Activated naive CD8-positive, alpha-beta T cell treated with anti-CD3 and anti-CD28 coated beads, Interleukin-2, amount 10 ng/mL, durations not matched to agents 7 days and 5 days (primary cell): ENCODE data around the gene ZNF543. TPM values are rescaled to one million over a fixed set of nuclear protein-coding genes. Genes with fewer than 3 reads are reported as not detected.

ENCODE experiments used
- ATAC-seq: fragments of 150-1000 bp; cut with Tn5 transposase; one replicate; pipeline ENCODE4 v1.10.0; 2021; ENCODE audit warnings: low read depth, moderate library complexity
- POLR2A ChIA-PET: fragments of 350-600 bp; sonication (Branson Sonifier 250); formaldehyde crosslinking; loops from one replicate; lab custom pipeline; 2021; ENCODE audit warnings: antibody characterized with exemption; lab: Charles Lee
- DNase-seq: peaks from one replicate; pipeline ENCODE4 v3.0.0; 2021
- H3K27ac Mint-ChIP-seq: one replicate; pipeline ENCODE4 v1.8.0; 2022; ENCODE audit warnings: mild to moderate bottlenecking, mixed read lengths
- H3K27me3 Mint-ChIP-seq: one replicate; pipeline ENCODE4 v1.8.0; 2022; ENCODE audit warnings: mild to moderate bottlenecking, moderate library complexity, mixed read lengths
- H3K36me3 Mint-ChIP-seq: one replicate; pipeline ENCODE4 v1.8.0; 2021; ENCODE audit warnings: mild to moderate bottlenecking, mixed read lengths
- H3K4me1 Mint-ChIP-seq: one replicate; pipeline ENCODE4 v1.8.0; 2021; ENCODE audit warnings: mixed read lengths
- H3K4me3 Mint-ChIP-seq: one replicate; pipeline ENCODE4 v1.8.0; 2022; ENCODE audit warnings: mild to moderate bottlenecking, moderate library complexity, mixed read lengths
- H3K9me3 Mint-ChIP-seq: one replicate; pipeline ENCODE4 v1.8.0; 2021; ENCODE audit warnings: mixed read lengths
- total RNA-seq, 2 experiments: library from RNA; stranded (reverse); gene quantifications; one replicate each; pipeline ENCODE4 v1.2.3, GENCODE V29; 2021

ZNF543 gene
- total RNA-seq, 2 experiments from 2014 or later, result 11.8 to 12.5 TPM

DNA sequence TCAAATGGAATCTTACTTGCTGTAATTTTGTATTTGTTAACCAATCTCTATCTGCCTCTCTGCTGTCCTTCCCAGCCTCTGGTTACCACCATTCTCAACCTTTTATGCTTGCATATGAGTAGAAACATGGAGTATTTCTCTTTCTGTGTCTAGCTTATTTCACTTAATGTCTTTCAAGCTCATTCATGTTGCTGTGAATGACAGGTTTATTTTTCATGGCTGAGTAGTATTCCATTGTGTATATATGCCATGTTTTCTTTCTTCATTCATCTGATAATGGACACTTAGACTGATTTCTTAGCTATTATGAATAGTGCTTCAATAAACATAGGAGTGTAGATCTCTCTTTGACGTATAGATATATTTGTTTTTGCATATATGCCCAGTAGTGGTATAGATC is 26.6 kb upstream of the ZNF543 start:
- Mint-ChIP-seq H3K4me1 (no peaks in the 10 kb centered on the region), H3K27ac (no peak overlapping the region), H3K36me3 (peaks cover 91% of the 10 kb centered on the region), H3K9me3 (peaks cover 41% of the 10 kb centered on the region), H3K4me3 (no peak overlapping the region), H3K27me3 (no peaks in the 10 kb centered on the region)
- ATAC-seq (no peak), DNase-seq (no peak)
- POLR2A ChIA-PET, result no interaction called here

DNA sequence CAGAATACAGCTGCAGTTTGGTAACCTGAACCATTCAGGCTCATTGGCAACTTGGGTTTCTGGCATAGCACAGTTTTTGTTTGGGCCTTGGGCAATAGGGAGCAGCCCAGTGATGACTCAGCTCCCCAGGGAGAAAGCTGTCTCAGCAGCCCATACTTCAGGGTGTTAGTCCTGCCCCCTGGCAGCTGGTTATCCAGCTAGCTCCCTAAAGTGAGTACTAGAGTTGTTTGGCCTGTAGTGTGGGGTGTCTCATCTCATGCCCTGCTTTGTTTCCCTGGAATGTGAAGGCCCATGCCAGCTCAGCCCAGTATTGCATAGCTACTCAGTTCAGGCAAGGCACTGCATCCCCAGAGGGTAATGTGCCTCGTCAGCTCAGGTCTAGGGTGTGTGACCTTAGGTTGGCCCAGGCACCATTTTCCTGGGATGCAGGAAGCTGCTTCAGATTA is 18.2 kb upstream of the ZNF543 start:
- Mint-ChIP-seq H3K9me3 (peaks cover 14% of the 10 kb centered on the region), H3K27ac (no peak overlapping the region), H3K4me1 (no peaks in the 10 kb centered on the region), H3K4me3 (no peak overlapping the region), H3K27me3 (no peaks in the 10 kb centered on the region), H3K36me3 (peaks cover 74% of the 10 kb centered on the region)
- ATAC-seq, result no peak
- POLR2A ChIA-PET, result interaction anchor here (0.6 to 1.5 kb wide), 2 partner anchors 19 to 35 kb away, joined by 4 to 5 read pairs; no protein-coding TSS in a partner anchor
- no peak for DNase-seq

DNA sequence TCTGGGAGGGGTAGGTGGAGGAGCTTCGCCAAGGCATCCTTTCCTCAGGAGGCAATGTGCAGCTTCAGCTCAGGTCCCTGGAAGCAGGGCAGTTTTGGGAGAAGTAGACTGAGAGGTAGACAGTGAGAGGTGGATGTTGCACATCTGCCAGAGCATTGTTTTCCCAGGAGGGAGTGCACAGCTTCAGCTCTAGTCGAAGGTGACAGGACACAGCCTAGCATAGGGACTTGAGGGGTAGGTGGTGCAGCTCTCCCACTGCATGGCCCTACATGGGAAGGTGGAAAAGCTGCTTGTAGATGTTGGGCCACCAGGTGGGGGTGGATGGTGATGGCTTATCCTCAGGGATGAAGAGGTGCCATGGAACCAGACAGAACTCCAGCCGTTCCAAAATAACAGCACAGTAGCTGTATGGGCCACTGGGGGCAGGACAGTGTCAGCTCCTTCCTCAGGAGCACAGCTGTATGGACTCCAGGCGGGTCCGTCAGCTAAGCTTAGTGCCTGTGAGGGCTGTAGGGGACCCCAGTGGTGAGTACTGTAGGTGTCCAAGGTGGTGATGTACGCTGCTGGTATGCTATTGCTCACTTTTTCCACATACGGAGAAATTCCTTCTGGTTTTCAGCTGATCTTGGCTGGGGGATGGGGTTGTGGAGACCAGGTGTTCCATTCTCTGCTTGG is 17.4 kb upstream of the ZNF543 start:
- POLR2A ChIA-PET, result interaction anchor here (1.5 kb wide), 1 partner anchor 20 kb away, joined by 5 read pairs; no protein-coding TSS in a partner anchor
- H3K36me3 Mint-ChIP-seq, result peaks cover 67% of the 10 kb centered on the region
- H3K4me1 Mint-ChIP-seq, result no peaks in the 10 kb centered on the region
- no peak overlapping the region for H3K27ac Mint-ChIP-seq
- DNase-seq (no peak), ATAC-seq (no peak)
- no peak overlapping the region for H3K4me3 Mint-ChIP-seq
- peaks cover 11% of the 10 kb centered on the region for H3K9me3 Mint-ChIP-seq
- H3K27me3 Mint-ChIP-seq, result no peaks in the 10 kb centered on the region

DNA sequence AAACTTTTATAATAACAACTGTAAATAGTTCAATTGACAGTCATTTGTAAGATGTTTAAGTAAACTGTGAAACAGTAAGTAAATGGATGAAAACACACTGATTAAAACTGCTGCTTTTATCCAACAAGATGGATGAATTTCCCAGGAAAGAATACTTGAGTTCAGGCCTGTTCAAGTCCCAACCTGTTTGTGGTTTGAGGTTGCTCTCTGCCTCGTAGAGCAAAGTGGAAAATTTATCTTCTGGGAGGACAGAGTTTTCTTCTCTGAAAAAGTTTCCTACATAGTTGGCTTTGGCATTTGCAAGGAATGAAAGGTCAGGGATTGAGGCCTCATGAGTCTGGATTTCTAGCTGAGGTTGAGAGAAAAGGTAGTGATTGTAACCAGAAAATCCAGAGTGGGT is 15.2 kb upstream of the ZNF543 start:
- Mint-ChIP-seq H3K36me3 (peaks cover 49% of the 10 kb centered on the region), H3K27ac (no peak overlapping the region), H3K4me3 (no peak overlapping the region), H3K9me3 (peaks cover 15% of the 10 kb centered on the region), H3K27me3 (no peaks in the 10 kb centered on the region), H3K4me1 (no peaks in the 10 kb centered on the region)
- ATAC-seq (no peak), DNase-seq (no peak)
- POLR2A ChIA-PET, result no interaction called here

DNA sequence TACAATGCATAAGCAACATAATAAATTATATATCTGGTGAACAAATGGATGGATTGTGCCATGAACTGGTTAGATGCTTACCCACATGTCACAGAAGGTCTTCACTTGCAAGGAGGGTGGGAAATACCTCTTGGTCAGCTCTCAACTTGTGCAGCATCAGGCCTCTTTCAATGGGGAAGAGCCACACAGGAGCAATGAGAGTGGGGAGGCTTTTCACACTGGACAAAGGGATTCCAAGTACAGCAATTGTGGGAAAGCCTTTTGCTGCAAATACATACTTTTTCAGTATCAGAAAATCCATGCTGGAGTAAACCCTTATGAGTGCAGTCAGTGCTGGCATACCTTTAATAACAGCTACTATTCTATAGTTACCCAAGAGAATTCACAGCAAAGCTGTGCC is 11.8 kb upstream of the ZNF543 start:
- Mint-ChIP-seq H3K27ac (no peak overlapping the region), H3K4me3 (no peak overlapping the region), H3K4me1 (no peaks in the 10 kb centered on the region), H3K36me3 (peaks cover 21% of the 10 kb centered on the region), H3K27me3 (peaks cover 4% of the 10 kb centered on the region), H3K9me3 (peaks cover 11% of the 10 kb centered on the region)
- POLR2A ChIA-PET, result interaction anchor here (0.8 kb wide), 1 partner anchor 13 kb away, joined by 3 read pairs; no protein-coding TSS in a partner anchor
- no peak for ATAC-seq
- no peak for DNase-seq

DNA sequence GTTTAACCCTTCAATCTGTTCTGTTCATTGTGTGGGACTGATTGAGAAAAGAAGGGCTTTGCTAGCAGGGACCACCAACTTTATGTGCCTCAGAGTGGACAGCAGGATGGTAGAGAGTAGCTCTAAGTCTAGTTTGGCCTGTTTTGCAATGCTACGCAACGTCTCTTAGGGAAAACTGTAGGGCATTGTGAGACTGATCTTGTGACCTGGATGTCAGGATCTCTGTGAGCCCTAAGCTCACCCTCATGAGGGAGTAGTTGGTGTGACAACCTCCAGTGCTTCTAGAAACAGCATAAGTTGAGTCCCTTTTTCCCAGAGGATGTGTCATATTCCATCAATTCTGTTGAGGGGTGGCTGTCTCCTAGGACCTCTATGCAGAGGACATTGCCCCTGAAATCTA is 9.5 kb upstream of the ZNF543 start:
- POLR2A ChIA-PET, result no interaction called here
- H3K36me3 Mint-ChIP-seq, result peaks cover 5% of the 10 kb centered on the region
- peaks cover 16% of the 10 kb centered on the region for H3K9me3 Mint-ChIP-seq
- H3K27ac Mint-ChIP-seq, result no peak overlapping the region
- no peak overlapping the region for H3K4me3 Mint-ChIP-seq
- DNase-seq (no peak), ATAC-seq (no peak)
- peaks cover 20% of the 10 kb centered on the region for H3K27me3 Mint-ChIP-seq
- H3K4me1 Mint-ChIP-seq, result no peaks in the 10 kb centered on the region

DNA sequence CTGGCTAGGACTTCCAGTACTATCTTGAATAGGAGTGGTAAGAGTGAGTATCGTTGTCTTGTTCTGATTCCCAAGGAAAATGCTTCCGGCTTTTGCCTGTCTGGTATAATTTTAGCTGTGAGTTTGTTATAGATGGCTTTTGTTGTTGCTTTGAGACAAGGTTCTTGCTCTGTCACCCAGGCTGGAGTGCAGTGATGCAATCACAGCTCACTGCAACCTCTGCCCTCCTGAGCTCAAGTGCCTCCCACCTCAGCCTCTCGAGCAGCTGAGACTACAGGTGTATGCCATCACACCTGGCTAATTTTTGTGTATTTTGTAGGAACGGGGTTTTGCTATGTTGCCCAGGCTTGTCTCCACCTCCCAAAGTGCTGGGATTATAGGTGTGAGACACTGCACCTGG is 6.1 kb upstream of the ZNF543 start:
- POLR2A ChIA-PET, result interaction anchor here (0.6 kb wide), 1 partner anchor 455 kb away, joined by 3 read pairs; no protein-coding TSS in a partner anchor
- peaks cover 36% of the 10 kb centered on the region for H3K27me3 Mint-ChIP-seq
- DNase-seq (no peak), ATAC-seq (no peak)
- no peak overlapping the region for H3K27ac Mint-ChIP-seq
- H3K4me3 Mint-ChIP-seq, result no peak overlapping the region
- no peaks in the 10 kb centered on the region for H3K36me3 Mint-ChIP-seq
- H3K4me1 Mint-ChIP-seq, result no peaks in the 10 kb centered on the region
- peaks cover 16% of the 10 kb centered on the region for H3K9me3 Mint-ChIP-seq

DNA sequence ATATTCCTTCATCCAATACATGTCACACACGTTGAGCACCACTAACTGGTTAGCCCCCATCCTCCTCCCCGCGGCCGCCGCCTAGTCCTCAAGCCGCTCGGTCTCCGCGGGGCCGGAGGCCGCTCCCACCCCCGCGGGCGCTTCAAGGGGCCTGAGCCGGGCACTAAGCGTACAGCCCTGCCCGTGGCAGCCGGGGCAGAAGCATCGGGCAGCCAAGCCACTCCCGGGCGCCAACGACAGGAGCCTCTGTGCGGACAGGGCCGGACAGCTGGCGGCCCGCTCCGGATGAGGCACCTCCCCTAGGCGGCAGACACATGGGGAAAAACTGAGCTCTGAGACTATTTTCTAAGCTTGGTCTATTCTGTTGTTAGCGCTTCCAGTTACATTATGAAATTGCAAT is 2.8 kb upstream of the ZNF543 start:
- no peak overlapping the region for H3K4me3 Mint-ChIP-seq
- POLR2A ChIA-PET, result interaction anchor here (0.5 kb wide), 1 partner anchor 33 kb away, joined by 4 read pairs; no protein-coding TSS in a partner anchor
- H3K36me3 Mint-ChIP-seq, result peaks cover 3% of the 10 kb centered on the region
- ATAC-seq (no peak), DNase-seq (no peak)
- H3K27ac Mint-ChIP-seq, result no peak overlapping the region
- H3K9me3 Mint-ChIP-seq, result peaks cover 9% of the 10 kb centered on the region
- H3K4me1 Mint-ChIP-seq, result peaks cover 18% of the 10 kb centered on the region
- peaks cover 32% of the 10 kb centered on the region for H3K27me3 Mint-ChIP-seq

DNA sequence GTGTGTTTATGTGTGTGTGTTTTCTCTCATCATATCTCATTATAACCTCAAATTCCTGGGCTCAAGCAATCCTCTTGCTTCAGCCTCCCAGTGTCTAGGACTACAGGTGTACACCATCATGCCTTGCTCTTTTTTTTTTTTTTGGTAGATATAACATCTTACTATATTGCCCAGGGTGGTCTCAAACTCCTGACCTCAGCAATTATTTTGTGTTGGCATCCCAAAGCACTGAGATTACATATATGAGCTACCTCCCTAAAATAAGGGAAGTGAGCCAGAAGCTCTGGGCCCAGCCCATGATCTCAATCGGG is 448 bp upstream of the ZNF543 start:
- peak overlapping the region; percentile 96 for H3K27ac Mint-ChIP-seq
- peaks cover 7% of the 10 kb centered on the region for H3K9me3 Mint-ChIP-seq
- peaks cover 23% of the 10 kb centered on the region for H3K36me3 Mint-ChIP-seq
- H3K27me3 Mint-ChIP-seq, result peaks cover 25% of the 10 kb centered on the region
- ATAC-seq (peak; percentile 10), DNase-seq (no peak)
- H3K4me1 Mint-ChIP-seq, result peaks cover 21% of the 10 kb centered on the region
- peak overlapping the region; percentile 95 for H3K4me3 Mint-ChIP-seq
- POLR2A ChIA-PET, result interaction anchor here (0.6 to 1.0 kb wide), 3 partner anchors 31 to 73 kb away, joined by 3 to 4 read pairs (median 3); partner anchors contain the start of gene ZNF304

DNA sequence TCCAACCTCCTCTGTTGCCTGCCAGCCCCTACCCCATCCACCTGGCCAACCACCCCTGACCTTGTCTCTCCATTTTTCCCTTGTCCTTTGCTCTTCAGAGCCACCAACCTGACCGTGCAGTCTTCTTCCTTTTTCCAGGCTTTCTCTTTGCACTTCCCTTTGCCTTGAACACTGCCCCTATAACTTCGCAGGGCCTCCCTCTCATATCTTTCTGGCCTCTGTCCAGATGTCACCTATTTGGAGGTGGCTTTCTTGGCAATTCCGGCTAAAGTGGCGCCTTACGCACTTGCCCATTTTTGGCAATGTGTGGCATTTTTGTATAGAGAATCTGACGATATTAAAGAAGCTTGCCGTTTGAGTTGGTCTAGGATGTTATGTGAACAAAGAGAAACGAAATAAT is 844 bp downstream of the ZNF543 start:
- DNase-seq, result no peak
- no peak for ATAC-seq
- Mint-ChIP-seq H3K4me3 (peak overlapping the region; percentile 95), H3K27me3 (peaks cover 12% of the 10 kb centered on the region), H3K27ac (peak overlapping the region; percentile 96), H3K9me3 (peaks cover 3% of the 10 kb centered on the region), H3K4me1 (peaks cover 21% of the 10 kb centered on the region), H3K36me3 (peaks cover 36% of the 10 kb centered on the region)
- POLR2A ChIA-PET, result interaction anchor here (0.5 to 1.6 kb wide), 6 partner anchors 11 to 726 kb away, joined by 3 to 5 read pairs (median 3); partner anchors contain the start of genes ZNF264, ZNF304, ZNF71 and ZNF805

DNA sequence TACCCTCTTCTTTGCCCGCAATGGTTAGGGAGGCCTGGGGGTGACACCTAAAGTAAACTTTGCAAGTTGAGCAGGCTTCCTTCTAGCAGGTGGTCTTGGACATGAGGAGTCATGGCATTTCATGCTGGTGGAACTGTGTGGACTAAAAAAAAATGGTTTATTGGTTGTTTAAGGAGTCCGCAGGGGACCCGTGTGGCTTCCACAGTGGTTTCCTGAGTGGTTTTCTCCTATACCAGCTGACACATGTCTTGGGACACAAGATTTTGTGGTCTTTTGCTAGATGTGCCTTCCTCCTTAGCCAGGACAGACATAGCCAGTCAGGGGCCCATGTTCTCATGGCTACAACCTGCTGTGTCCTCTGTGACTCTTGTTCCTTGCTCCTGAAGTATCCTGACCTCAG is 1.5 kb downstream of the ZNF543 start:
- peaks cover 21% of the 10 kb centered on the region for H3K4me1 Mint-ChIP-seq
- peaks cover 8% of the 10 kb centered on the region for H3K27me3 Mint-ChIP-seq
- ATAC-seq (no peak), DNase-seq (no peak)
- H3K36me3 Mint-ChIP-seq, result peaks cover 43% of the 10 kb centered on the region
- H3K4me3 Mint-ChIP-seq, result peak overlapping the region; percentile 95
- peak overlapping the region; percentile 96 for H3K27ac Mint-ChIP-seq
- POLR2A ChIA-PET, result interaction anchor here (0.5 to 1.6 kb wide), 3 partner anchors 11 to 871 kb away, joined by 3 to 5 read pairs (median 5); partner anchors contain the start of gene ZNF805
- H3K9me3 Mint-ChIP-seq, result peaks cover 3% of the 10 kb centered on the region

DNA sequence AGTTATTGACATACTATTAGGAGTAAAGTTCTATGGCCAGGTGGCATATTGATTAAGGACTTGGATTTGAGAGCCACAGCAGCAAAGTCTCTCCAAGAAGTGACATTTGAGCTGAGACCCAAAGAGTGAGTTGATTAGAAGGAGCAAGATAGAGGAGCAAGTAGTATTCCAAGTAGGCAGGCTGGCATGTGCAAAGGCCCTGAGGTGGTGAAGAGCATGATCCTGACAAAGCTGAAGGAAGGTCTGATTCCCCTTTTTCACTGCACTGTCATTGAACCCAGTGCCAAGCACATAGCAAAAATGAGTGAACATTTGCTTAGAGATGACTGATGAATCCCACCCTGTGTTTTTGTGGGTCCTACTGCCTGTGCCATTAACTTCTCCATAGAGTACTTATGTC is 4.7 kb downstream of the ZNF543 start:
- DNase-seq (no peak), ATAC-seq (no peak)
- peaks cover 20% of the 10 kb centered on the region for H3K9me3 Mint-ChIP-seq
- POLR2A ChIA-PET, result interaction anchor here (0.6 kb wide), 1 partner anchor 67 kb away, joined by 4 read pairs; no protein-coding TSS in a partner anchor
- H3K4me1 Mint-ChIP-seq, result peaks cover 18% of the 10 kb centered on the region
- no peak overlapping the region for H3K27ac Mint-ChIP-seq
- no peak overlapping the region for H3K4me3 Mint-ChIP-seq
- peaks cover 75% of the 10 kb centered on the region for H3K36me3 Mint-ChIP-seq
- no peaks in the 10 kb centered on the region for H3K27me3 Mint-ChIP-seq

DNA sequence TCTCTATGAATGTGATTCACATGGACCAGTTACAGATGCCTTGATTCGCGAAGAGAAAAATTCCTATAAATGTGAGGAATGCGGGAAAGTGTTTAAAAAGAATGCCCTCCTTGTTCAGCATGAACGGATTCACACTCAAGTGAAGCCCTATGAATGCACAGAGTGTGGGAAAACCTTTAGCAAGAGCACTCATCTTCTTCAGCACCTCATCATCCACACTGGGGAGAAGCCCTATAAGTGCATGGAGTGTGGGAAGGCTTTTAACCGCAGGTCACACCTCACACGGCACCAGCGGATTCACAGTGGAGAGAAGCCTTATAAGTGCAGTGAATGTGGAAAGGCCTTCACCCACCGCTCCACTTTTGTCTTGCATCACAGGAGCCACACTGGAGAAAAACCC is 7.7 kb downstream of the ZNF543 start:
- no peaks in the 10 kb centered on the region for H3K27me3 Mint-ChIP-seq
- POLR2A ChIA-PET, result no interaction called here
- no peak overlapping the region for H3K4me3 Mint-ChIP-seq
- ATAC-seq, result no peak
- peaks cover 93% of the 10 kb centered on the region for H3K36me3 Mint-ChIP-seq
- peaks cover 20% of the 10 kb centered on the region for H3K9me3 Mint-ChIP-seq
- H3K4me1 Mint-ChIP-seq, result no peaks in the 10 kb centered on the region
- DNase-seq, result no peak
- H3K27ac Mint-ChIP-seq, result no peak overlapping the region

DNA sequence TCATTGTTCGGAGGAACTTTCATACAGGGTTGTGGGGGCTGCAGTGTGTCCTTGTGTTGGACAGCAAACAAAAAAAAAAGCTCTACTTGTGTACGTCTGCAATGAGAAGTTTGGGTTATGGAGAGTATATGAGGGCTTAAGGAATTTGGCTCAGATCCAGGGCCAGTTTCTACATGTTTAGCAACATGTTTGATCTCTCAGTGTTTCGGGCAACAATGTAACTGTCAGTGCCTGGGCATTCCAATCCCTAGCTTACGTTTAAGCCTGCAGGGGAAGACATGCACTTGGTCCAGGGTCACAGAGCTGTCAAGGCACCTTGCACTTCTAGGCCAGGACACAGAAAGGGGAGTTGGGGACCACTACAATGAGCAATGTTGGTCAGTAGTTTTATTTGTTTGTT is 13.9 kb downstream of the ZNF543 start:
- Mint-ChIP-seq H3K4me1 (no peaks in the 10 kb centered on the region), H3K27ac (no peak overlapping the region), H3K9me3 (peaks cover 9% of the 10 kb centered on the region), H3K36me3 (peaks cover 55% of the 10 kb centered on the region), H3K4me3 (no peak overlapping the region), H3K27me3 (no peaks in the 10 kb centered on the region)
- no peak for DNase-seq
- POLR2A ChIA-PET, result interaction anchor here (0.6 to 1.1 kb wide), 2 partner anchors 16 to 541 kb away, joined by 3 read pairs; no protein-coding TSS in a partner anchor
- ATAC-seq, result no peak
